Hepatocyte (in vitro differentiated cells): ENCODE data around the gene C10orf95. TPM values are rescaled to one million over a fixed set of nuclear protein-coding genes. Genes with fewer than 3 reads are reported as not detected.

Experiments
- DNase-seq: peaks from one replicate; pipeline ENCODE4 v3.0.0-alpha.2; 2016; ENCODE audit warnings: low spot score
- H2AFZ ChIP-seq: fragments of 200-600 bp; sonication (generic); 2 replicates; pipeline ENCODE4 v1.6.0; 2016; ENCODE audit warnings: antibody characterized with exemption, mild to moderate bottlenecking
- H3K27ac ChIP-seq: fragments of 200-600 bp; sonication (generic); 2 replicates; pipeline ENCODE4 v1.5.1; 2016; ENCODE audit warnings: mild to moderate bottlenecking
- H3K27me3 ChIP-seq: fragments of 200-600 bp; sonication (generic); 2 replicates; pipeline ENCODE4 v1.6.1; 2016
- H3K36me3 ChIP-seq: fragments of 200-600 bp; sonication (generic); replicated peaks from 2 replicates; pipeline ENCODE4 v1.5.1; 2016; ENCODE audit warnings: low read depth; ENCODE audit not compliant: insufficient read depth
- H3K4me1 ChIP-seq: fragments of 200-600 bp; sonication (generic); 2 replicates; pipeline ENCODE4 v1.5.1; 2016; ENCODE audit warnings: mild to moderate bottlenecking, moderate library complexity; ENCODE audit not compliant: insufficient read depth
- H3K4me2 ChIP-seq: fragments of 200-600 bp; sonication (generic); 2 replicates; pipeline ENCODE4 v1.6.0; 2016
- H3K4me3 ChIP-seq: fragments of 200-600 bp; sonication (generic); 2 replicates; pipeline ENCODE4 v1.5.1; 2016; ENCODE audit warnings: mild to moderate bottlenecking
- H3K79me2 ChIP-seq: fragments of 200-600 bp; sonication (generic); 2 replicates; pipeline ENCODE4 v1.6.0; 2017; ENCODE audit warnings: mild to moderate bottlenecking
- H3K9me2 ChIP-seq: fragments of 200-600 bp; sonication (generic); replicated peaks from 2 replicates; pipeline ENCODE4 v1.6.0; 2017; ENCODE audit warnings: mild to moderate bottlenecking; ENCODE audit not compliant: insufficient read depth
- H3K9me3 ChIP-seq: fragments of 200-600 bp; sonication (generic); 2 replicates; pipeline ENCODE4 v1.5.1; 2016; ENCODE audit warnings: low read depth, mild to moderate bottlenecking
- H4K20me1 ChIP-seq: fragments of 200-600 bp; sonication (generic); 2 replicates; pipeline ENCODE4 v1.6.0; 2016; ENCODE audit warnings: mild to moderate bottlenecking; ENCODE audit not compliant: insufficient read depth, poor library complexity, severe bottlenecking
- EZH2 ChIP-seq: fragments of 200-600 bp; sonication (generic); IDR thresholded peaks from 2 replicates; pipeline ENCODE4 v1.6.1; 2016; ENCODE audit warnings: antibody characterized with exemption, mild to moderate bottlenecking, borderline replicate concordance
- EZH2phosphoT487 ChIP-seq: fragments of 200-600 bp; sonication (generic); IDR thresholded peaks from one replicate; pipeline ENCODE4 v1.6.1; 2018; ENCODE audit warnings: antibody characterized with exemption, mild to moderate bottlenecking, low read depth, moderate library complexity; ENCODE audit not compliant: unreplicated experiment, severe bottlenecking
- WGBS: methylation state at CpG from one replicate; pipeline ENCODE4 v1.1.6; 2016; ENCODE audit warnings: low lambda C conversion rate; ENCODE audit errors: missing lambda C conversion rate; 5-methylcytosine and 5-hydroxymethylcytosine counted together
- polyA plus RNA-seq: library from polyadenylated mRNA; unstranded; fragments of >200 nt; fragmentation: Nextera tagmentation; extraction: Ambion mirVana; gene quantifications from 2 replicates; pipeline ENCODE4 v1.2.1, GENCODE V29; 2016
- total RNA-seq: library from RNA; depleted of rRNA; stranded (reverse); fragments of >200 nt; gene quantifications from 2 replicates; pipeline ENCODE4 v1.2.3, GENCODE V29; 2014
- TF ChIP-seq, protein P1 (sequence below): fragments of 200-600 bp; sonication (generic); IDR thresholded peaks from 2 replicates; pipeline ENCODE4 v1.5.1; 2016; ENCODE audit warnings: antibody characterized with exemption, mild to moderate bottlenecking; ENCODE audit not compliant: poor library complexity

Gene C10orf95
- total and polyA plus RNA-seq, 2 experiments from 2014 or later = 5.2 to 7.7 TPM

DNA sequence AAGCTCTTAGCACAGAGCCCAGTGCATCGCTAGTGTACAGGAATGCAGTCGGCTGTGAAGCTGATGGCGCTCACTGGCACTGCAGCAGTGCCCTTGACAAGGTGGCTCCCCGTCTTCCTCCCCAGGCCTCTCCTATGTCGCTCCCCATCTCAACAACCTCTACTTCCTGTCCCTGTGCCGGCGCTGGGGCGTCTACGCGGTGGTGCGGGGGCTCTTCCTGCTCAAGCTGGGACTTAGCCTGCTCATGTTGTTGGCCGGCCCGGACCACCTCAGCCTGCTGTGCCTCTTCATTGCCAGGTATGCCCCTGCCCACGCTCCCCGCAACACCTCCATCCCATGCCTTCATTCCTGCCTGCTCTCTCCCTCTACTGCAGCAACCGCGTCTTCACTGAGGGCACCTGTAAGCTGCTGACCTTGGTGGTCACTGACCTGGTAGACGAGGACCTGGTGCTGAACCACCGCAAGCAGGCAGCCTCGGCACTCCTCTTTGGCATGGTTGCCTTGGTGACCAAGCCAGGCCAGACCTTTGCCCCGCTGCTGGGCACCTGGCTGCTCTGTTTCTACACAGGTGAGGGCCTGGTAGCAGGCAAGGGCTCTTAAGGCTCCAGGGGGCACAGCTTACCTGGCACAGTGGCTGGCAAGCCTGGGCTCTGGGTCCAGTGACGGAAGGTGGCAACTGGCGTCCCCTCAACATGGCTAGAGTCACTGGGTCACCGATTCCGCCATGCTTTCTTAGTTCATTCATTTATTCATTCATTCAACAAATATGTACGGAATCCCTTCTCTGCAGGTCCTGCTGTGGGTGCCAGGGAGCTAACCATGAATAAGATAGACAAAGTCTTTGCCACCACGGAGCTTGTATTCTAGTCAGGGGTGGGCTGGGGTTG lies 22.3 kb upstream of the C10orf95 start:
- no peak for DNase-seq
- Histone ChIP-seq H2AFZ (no peak overlapping the region), H4K20me1 (no peaks in the 10 kb centered on the region), H3K36me3 (no peaks in the 10 kb centered on the region), H3K27ac (no peak overlapping the region), H3K9me2 (no peaks in the 10 kb centered on the region), H3K9me3 (no peaks in the 10 kb centered on the region), H3K4me2 (no peak overlapping the region), H3K4me1 (no peaks in the 10 kb centered on the region), H3K27me3 (no peaks in the 10 kb centered on the region), H3K79me2 (no peaks in the 10 kb centered on the region), H3K4me3 (no peak overlapping the region)
- WGBS = 96% methylated on average over 25 of the region's 27 CpGs
- TF ChIP-seq, protein P1, sequence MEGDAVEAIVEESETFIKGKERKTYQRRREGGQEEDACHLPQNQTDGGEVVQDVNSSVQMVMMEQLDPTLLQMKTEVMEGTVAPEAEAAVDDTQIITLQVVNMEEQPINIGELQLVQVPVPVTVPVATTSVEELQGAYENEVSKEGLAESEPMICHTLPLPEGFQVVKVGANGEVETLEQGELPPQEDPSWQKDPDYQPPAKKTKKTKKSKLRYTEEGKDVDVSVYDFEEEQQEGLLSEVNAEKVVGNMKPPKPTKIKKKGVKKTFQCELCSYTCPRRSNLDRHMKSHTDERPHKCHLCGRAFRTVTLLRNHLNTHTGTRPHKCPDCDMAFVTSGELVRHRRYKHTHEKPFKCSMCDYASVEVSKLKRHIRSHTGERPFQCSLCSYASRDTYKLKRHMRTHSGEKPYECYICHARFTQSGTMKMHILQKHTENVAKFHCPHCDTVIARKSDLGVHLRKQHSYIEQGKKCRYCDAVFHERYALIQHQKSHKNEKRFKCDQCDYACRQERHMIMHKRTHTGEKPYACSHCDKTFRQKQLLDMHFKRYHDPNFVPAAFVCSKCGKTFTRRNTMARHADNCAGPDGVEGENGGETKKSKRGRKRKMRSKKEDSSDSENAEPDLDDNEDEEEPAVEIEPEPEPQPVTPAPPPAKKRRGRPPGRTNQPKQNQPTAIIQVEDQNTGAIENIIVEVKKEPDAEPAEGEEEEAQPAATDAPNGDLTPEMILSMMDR = no peak
- no peak for TF ChIP-seq EZH2
- no peak for TF ChIP-seq EZH2phosphoT487

DNA sequence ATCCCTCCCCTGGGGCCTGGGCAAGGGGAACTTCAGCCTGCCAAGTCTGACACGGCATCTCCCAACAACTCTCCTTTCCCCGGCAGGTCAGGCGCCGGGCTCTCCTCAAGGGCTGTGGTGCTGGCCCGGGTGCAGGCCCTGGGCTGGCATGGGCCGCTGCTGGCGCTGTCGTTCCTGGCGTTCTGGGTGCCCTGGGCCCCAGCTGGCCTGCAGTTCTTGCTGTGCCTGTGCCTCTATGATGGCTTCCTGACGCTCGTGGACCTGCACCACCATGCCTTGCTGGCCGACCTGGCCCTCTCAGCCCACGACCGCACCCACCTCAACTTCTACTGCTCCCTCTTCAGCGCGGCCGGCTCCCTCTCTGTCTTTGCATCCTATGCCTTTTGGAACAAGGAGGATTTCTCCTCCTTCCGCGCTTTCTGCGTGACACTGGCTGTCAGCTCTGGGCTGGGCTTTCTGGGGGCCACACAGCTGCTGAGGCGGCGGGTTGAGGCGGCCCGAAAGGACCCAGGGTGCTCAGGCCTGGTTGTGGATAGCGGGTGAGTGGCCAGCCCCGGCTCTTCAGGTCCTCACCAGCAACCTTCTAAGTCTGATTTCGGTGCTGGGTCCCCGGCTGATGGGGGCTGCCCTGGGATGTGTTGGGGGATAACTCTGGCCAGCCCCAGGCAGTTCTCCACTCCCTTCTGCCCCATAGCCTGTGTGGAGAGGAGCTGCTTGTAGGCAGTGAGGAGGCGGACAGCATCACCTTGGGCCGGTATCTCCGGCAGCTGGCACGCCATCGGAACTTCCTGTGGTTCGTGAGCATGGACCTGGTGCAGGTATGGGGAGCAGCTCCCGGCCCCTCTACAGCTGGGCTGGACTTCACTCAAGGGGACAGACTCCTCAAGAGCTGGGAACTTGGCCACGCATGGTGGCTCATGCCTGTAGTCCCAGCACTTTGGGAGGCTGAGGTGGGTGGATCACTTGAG lies 19.5 kb upstream of the C10orf95 start:
- Histone ChIP-seq H2AFZ (no peak overlapping the region), H3K79me2 (no peaks in the 10 kb centered on the region), H3K9me2 (no peaks in the 10 kb centered on the region), H3K27ac (no peak overlapping the region), H3K4me3 (no peak overlapping the region), H3K27me3 (no peaks in the 10 kb centered on the region), H3K9me3 (no peaks in the 10 kb centered on the region), H4K20me1 (no peaks in the 10 kb centered on the region), H3K4me1 (no peaks in the 10 kb centered on the region), H3K36me3 (no peaks in the 10 kb centered on the region), H3K4me2 (no peak overlapping the region)
- 98% methylated on average over 34 of the region's 36 CpGs for WGBS
- TF ChIP-seq EZH2 (no peak), EZH2phosphoT487 (no peak)
- TF ChIP-seq, protein P1 = no peak
- no peak for DNase-seq

DNA sequence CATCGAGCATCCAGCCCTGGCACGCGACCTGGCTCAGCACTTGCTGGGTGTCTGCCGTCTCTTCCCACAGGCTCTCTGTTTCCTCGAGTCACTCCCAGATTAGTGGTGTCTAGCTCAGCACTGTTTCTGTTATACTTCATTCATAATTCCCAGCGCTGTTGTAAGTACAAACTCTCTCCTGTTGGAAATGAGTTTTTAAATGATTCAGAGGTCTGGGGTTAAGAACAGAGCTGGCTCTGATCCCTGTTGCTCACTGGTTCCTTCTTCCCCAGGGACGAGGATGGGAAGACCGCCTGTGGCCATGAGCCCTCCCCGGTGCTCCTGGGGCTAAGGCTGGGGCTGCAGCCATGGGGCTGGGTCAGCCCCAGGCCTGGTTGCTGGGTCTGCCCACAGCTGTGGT lies 17.3 kb upstream of the C10orf95 start:
- no peaks in the 10 kb centered on the region for H3K9me3 ChIP-seq
- H3K4me1 ChIP-seq = peaks cover 2% of the 10 kb centered on the region
- DNase-seq = no peak
- H3K36me3 ChIP-seq = no peaks in the 10 kb centered on the region
- no peak overlapping the region for H2AFZ ChIP-seq
- no peak overlapping the region for H3K4me2 ChIP-seq
- H3K27ac ChIP-seq = no peak overlapping the region
- WGBS = 88% methylated on average over 9 of the region's 9 CpGs
- H3K79me2 ChIP-seq = peaks cover 3% of the 10 kb centered on the region
- TF ChIP-seq EZH2 (no peak), EZH2phosphoT487 (no peak)
- TF ChIP-seq, protein P1 = no peak
- no peaks in the 10 kb centered on the region for H3K27me3 ChIP-seq
- H3K9me2 ChIP-seq = no peaks in the 10 kb centered on the region
- no peaks in the 10 kb centered on the region for H4K20me1 ChIP-seq
- H3K4me3 ChIP-seq = no peak overlapping the region
